ENCODE data around the gene TBC1D8.

DNA sequence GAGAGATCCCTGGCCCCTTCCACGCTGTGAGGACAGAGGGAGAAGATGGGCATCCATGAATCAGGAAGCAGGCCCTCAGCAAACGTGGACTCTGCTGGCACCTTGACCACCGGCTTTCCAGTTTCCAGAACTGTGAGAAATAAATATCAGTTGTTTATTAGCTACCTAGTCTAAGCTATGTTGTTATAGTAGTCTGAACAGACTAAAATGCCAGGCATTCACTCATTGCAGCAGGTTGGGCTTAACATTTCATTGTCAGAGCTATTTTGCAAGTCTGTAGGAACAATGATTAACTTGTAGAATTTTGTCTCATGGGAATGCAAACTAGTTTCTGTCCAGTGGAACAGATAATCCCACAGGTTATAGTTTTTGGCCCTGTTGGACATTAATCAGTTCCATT is 24.8 kb upstream of the TBC1D8 start:
- TF ChIP-seq, protein P1, sequence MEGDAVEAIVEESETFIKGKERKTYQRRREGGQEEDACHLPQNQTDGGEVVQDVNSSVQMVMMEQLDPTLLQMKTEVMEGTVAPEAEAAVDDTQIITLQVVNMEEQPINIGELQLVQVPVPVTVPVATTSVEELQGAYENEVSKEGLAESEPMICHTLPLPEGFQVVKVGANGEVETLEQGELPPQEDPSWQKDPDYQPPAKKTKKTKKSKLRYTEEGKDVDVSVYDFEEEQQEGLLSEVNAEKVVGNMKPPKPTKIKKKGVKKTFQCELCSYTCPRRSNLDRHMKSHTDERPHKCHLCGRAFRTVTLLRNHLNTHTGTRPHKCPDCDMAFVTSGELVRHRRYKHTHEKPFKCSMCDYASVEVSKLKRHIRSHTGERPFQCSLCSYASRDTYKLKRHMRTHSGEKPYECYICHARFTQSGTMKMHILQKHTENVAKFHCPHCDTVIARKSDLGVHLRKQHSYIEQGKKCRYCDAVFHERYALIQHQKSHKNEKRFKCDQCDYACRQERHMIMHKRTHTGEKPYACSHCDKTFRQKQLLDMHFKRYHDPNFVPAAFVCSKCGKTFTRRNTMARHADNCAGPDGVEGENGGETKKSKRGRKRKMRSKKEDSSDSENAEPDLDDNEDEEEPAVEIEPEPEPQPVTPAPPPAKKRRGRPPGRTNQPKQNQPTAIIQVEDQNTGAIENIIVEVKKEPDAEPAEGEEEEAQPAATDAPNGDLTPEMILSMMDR (IDR thresholded peaks at IDR 0.05; ENCODE audit: low read depth, low read length): no peak
- TF ChIP-seq POLR2A (IDR thresholded peaks at IDR 0.05; ENCODE audit: extremely low read depth, insufficient read length): no peak
- TF ChIP-seq, protein P2, sequence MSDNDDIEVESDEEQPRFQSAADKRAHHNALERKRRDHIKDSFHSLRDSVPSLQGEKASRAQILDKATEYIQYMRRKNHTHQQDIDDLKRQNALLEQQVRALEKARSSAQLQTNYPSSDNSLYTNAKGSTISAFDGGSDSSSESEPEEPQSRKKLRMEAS (IDR thresholded peaks at IDR 0.05; ENCODE audit: low read depth, low read length): no peak
- no peak for TF ChIP-seq MYC (IDR thresholded peaks at IDR 0.05; ENCODE audit: low read depth, low read length)

Measured in NB4 (cell line).